BLaER1 (cell line): ENCODE measurements around the gene PTPRM.
A peak's percentile ranks its signal among the peaks of the same experiment; 100 is the strongest.

Experiments used
- H3K27ac ChIP-seq: shearing (Covaris generic); formaldehyde crosslinking; 2 replicates; pipeline ENCODE4 v1.8.1; 2022
- H3K27me3 ChIP-seq: shearing (Covaris generic); formaldehyde crosslinking; 2 replicates; pipeline ENCODE4 v1.8.1; 2022
- H3K36me3 ChIP-seq: shearing (Covaris generic); formaldehyde crosslinking; 2 replicates; pipeline ENCODE4 v1.8.1; 2022
- H3K4me1 ChIP-seq: shearing (Covaris generic); formaldehyde crosslinking; 2 replicates; pipeline ENCODE4 v1.8.1; 2022
- H3K4me2 ChIP-seq: shearing (Covaris generic); formaldehyde crosslinking; 2 replicates; pipeline ENCODE4 v1.8.1; 2022
- H3K4me3 ChIP-seq: shearing (Covaris generic); formaldehyde crosslinking; 2 replicates; pipeline ENCODE4 v1.8.1; 2022
- H3K9ac ChIP-seq: shearing (Covaris generic); formaldehyde crosslinking; 2 replicates; pipeline ENCODE4 v1.8.1; 2022
- H3K9me3 ChIP-seq: shearing (Covaris generic); formaldehyde crosslinking; 2 replicates; pipeline ENCODE4 v1.8.1; 2022
- H4K20me1 ChIP-seq: shearing (Covaris generic); formaldehyde crosslinking; 2 replicates; pipeline ENCODE4 v1.8.1; 2022
- Cebpa-rat ChIP-seq: shearing (Covaris generic); IDR thresholded peaks from 2 replicates; pipeline ENCODE4 v1.8.1; 2022

PTPRM gene

GRCh38 chr18:8454136-8454535 is 887.0 kb downstream of the PTPRM start:
- H3K4me2 ChIP-seq: no peak overlapping the region
- no peaks in the 10 kb centered on the region for H4K20me1 ChIP-seq
- no peak for TF ChIP-seq Cebpa-rat
- H3K27ac ChIP-seq: no peak overlapping the region
- H3K4me1 ChIP-seq: 0 out of 2 replicates have a peak, but pooled peaks cover 9% of the 10 kb centered on the region
- H3K9me3 ChIP-seq: no peaks in the 10 kb centered on the region
- no peaks in the 10 kb centered on the region for H3K27me3 ChIP-seq
- H3K36me3 ChIP-seq: no peaks in the 10 kb centered on the region
- no peak overlapping the region for H3K4me3 ChIP-seq
- no peak overlapping the region for H3K9ac ChIP-seq

- no peak overlapping the region for H3K27ac ChIP-seq
- TF ChIP-seq Cebpa-rat: no peak
- H3K9ac ChIP-seq: no peak overlapping the region
- no peaks in the 10 kb centered on the region for H3K36me3 ChIP-seq
- H3K4me1 ChIP-seq: 0 out of 2 replicates have a peak, but pooled peaks cover 9% of the 10 kb centered on the region
- no peaks in the 10 kb centered on the region for H3K27me3 ChIP-seq
- H4K20me1 ChIP-seq: no peaks in the 10 kb centered on the region
- no peaks in the 10 kb centered on the region for H3K9me3 ChIP-seq
- H3K4me3 ChIP-seq: no peak overlapping the region
- peak overlapping the region; percentile 14; the same call in 1 of the 2 replicates for H3K4me2 ChIP-seq
Observed at GRCh38 chr18:8455661-8456614, 888.8 kb downstream of the PTPRM start.
